Neuronal stem cell (in vitro differentiated cells): ENCODE data around the gene PDE2A.

Source experiments
- DNase-seq: peaks from one replicate; pipeline ENCODE4 v3.0.0-alpha.2; 2013; ENCODE audit warnings: low spot score
- H2AFZ ChIP-seq: one replicate; pipeline ENCODE4 v1.6.1; 2013; ENCODE audit warnings: mild to moderate bottlenecking, low read length, inconsistent platforms
- H2AK5ac ChIP-seq: 2 replicates; pipeline ENCODE4 v1.6.1; 2013; ENCODE audit warnings: low read depth, mild to moderate bottlenecking, inconsistent platforms, low read length, moderate library complexity, mixed read lengths
- H2BK120ac ChIP-seq: 2 replicates; pipeline ENCODE4 v1.6.1; 2013; ENCODE audit warnings: low read depth, mild to moderate bottlenecking, inconsistent platforms, low read length, moderate library complexity, mixed read lengths
- H2BK12ac ChIP-seq: one replicate; pipeline ENCODE4 v1.6.1; 2013; ENCODE audit warnings: low read length, inconsistent platforms
- H2BK15ac ChIP-seq: 2 replicates; pipeline ENCODE4 v1.6.1; 2013; ENCODE audit warnings: mild to moderate bottlenecking, low read length, inconsistent platforms, mixed read lengths
- H2BK5ac ChIP-seq: one replicate; pipeline ENCODE4 v1.6.1; 2013; ENCODE audit warnings: inconsistent platforms, mild to moderate bottlenecking, low read length, moderate library complexity
- H3K14ac ChIP-seq: one replicate; pipeline ENCODE4 v1.6.1; 2013; ENCODE audit warnings: low read length, inconsistent platforms
- H3K18ac ChIP-seq: 2 replicates; pipeline ENCODE4 v1.6.1; 2013; ENCODE audit warnings: low read length, inconsistent platforms
- H3K23ac ChIP-seq: 2 replicates; pipeline ENCODE4 v1.6.1; 2013; ENCODE audit warnings: low read depth, mild to moderate bottlenecking, mixed read lengths, low read length, inconsistent platforms; ENCODE audit not compliant: poor library complexity
- H3K27ac ChIP-seq: replicated peaks from 3 replicates; pipeline ENCODE4 v1.5.1; 2013; ENCODE audit warnings: low read length, inconsistent platforms
- H3K27me3 ChIP-seq, 3 experiments: 2 replicates each; pipeline ENCODE4 v1.6.1; 2013; ENCODE audit warnings: low read length in 3 of 3, mild to moderate bottlenecking in 2 of 3, inconsistent platforms in 1 of 3, low read depth in 1 of 3, mixed read lengths in 1 of 3, moderate library complexity in 1 of 3; ENCODE audit not compliant: control insufficient read depth in 3 of 3, insufficient read depth in 3 of 3
- H3K36me3 ChIP-seq, 2 donors: replicated peaks in 1 of 2; 2 replicates each; pipeline ENCODE4 v1.6.1; 2013; ENCODE audit warnings: low read length in 2 of 2; ENCODE audit not compliant: control insufficient read depth in 2 of 2, insufficient read depth in 2 of 2
- H3K4ac ChIP-seq: 2 replicates; pipeline ENCODE4 v1.6.1; 2013; ENCODE audit warnings: inconsistent platforms, mild to moderate bottlenecking, low read length, moderate library complexity
- H3K4me1 ChIP-seq, 2 donors: 1 replicate in 1 of 2; 2 replicates in 1 of 2; pipeline ENCODE4 v1.6.1; 2013; ENCODE audit warnings: low read length in 2 of 2, low read depth in 1 of 2; ENCODE audit not compliant: control insufficient read depth in 2 of 2, insufficient read depth in 1 of 2
- H3K4me2 ChIP-seq: one replicate; pipeline ENCODE4 v1.6.1; 2013; ENCODE audit warnings: mild to moderate bottlenecking, low read length, inconsistent platforms; ENCODE audit not compliant: insufficient read depth, poor library complexity, severe bottlenecking
- H3K4me3 ChIP-seq, 2 donors: 2 replicates each; pipeline ENCODE4 v1.5.1; 2013; ENCODE audit warnings: low read length in 2 of 2, mild to moderate bottlenecking in 2 of 2, inconsistent platforms in 1 of 2, moderate library complexity in 1 of 2
- H3K79me1 ChIP-seq: one replicate; pipeline ENCODE4 v1.6.1; 2013; ENCODE audit warnings: low read depth, mild to moderate bottlenecking, inconsistent platforms, low read length, moderate library complexity
- H3K9ac ChIP-seq: one replicate; pipeline ENCODE4 v1.6.1; 2013; ENCODE audit warnings: mild to moderate bottlenecking, low read depth, low read length, inconsistent platforms; ENCODE audit not compliant: poor library complexity
- H3K9me3 ChIP-seq, 2 donors: replicated peaks in 1 of 2; 2 replicates each; pipeline versions ENCODE3 to v1.6.1; 2013; ENCODE audit warnings: low read length in 2 of 2, mild to moderate bottlenecking in 2 of 2, inconsistent platforms in 1 of 2, low read depth in 1 of 2, mixed read lengths in 1 of 2, moderate library complexity in 1 of 2; ENCODE audit not compliant: control insufficient read depth in 2 of 2, insufficient read depth in 1 of 2
- H4K8ac ChIP-seq: one replicate; pipeline ENCODE4 v1.6.1; 2013; ENCODE audit warnings: low read depth, mild to moderate bottlenecking, inconsistent platforms, low read length, moderate library complexity
- H4K91ac ChIP-seq: one replicate; pipeline ENCODE4 v1.6.1; 2013; ENCODE audit warnings: low read length, low read depth, mild to moderate bottlenecking, inconsistent platforms; ENCODE audit not compliant: poor library complexity
- WGBS, 2 donors: extraction: QIAGEN DNeasy Blood & Tissue Kit; methylation state at CpG; one replicate each; pipeline ENCODE4 v1.1.7; 2013; ENCODE audit warnings: missing lambda C conversion rate in 2 of 2, mixed read lengths in 1 of 2; ENCODE audit not compliant: insufficient read length in 2 of 2, insufficient replicate concordance in 1 of 2; ENCODE audit errors: extremely low coverage in 2 of 2; 5-methylcytosine and 5-hydroxymethylcytosine counted together

The PDE2A gene

GRCh38 chr11:72582206-72583176, 91.7 kb downstream of the PDE2A start:
- Histone ChIP-seq H2AFZ (no peak overlapping the region), H2BK12ac (no peak overlapping the region)
- no CpG with 5 or more reads among the region's 14 CpGs for WGBS, 2 donors

GRCh38 chr11:72581067-72581466, 93.2 kb downstream of the PDE2A start:
- H2BK5ac ChIP-seq = no peak overlapping the region
- H3K36me3 ChIP-seq = no peaks in the 10 kb centered on the region
- H3K27me3 ChIP-seq = peaks cover 10 to 52% (median 29%) of the 10 kb centered on the region in 3 experiments
- no peaks in the 10 kb centered on the region for H3K79me1 ChIP-seq
- H2BK120ac ChIP-seq = no peak overlapping the region
- no peak overlapping the region for H4K91ac ChIP-seq
- H4K8ac ChIP-seq = no peak overlapping the region
- no peak overlapping the region for H3K4me2 ChIP-seq
- no peak overlapping the region for H2AK5ac ChIP-seq
- peaks cover 0 to 10% of the 10 kb centered on the region in 2 donors for H3K4me1 ChIP-seq
- no peak overlapping the region for H2BK12ac ChIP-seq
- H2BK15ac ChIP-seq = no peak overlapping the region
- no peak overlapping the region for H2AFZ ChIP-seq
- no peak overlapping the region for H3K4ac ChIP-seq
- H3K27ac ChIP-seq = no peak overlapping the region
- no peak overlapping the region for H3K9ac ChIP-seq
- no CpG with 5 or more reads among the region's 5 CpGs for WGBS, 2 donors
- H3K18ac ChIP-seq = no peak overlapping the region
- no peak overlapping the region for H3K23ac ChIP-seq
- no peak overlapping the region for H3K14ac ChIP-seq
- no peak for DNase-seq
- no peaks in the 10 kb centered on the region for H3K9me3 ChIP-seq
- no peak overlapping the region for H3K4me3 ChIP-seq

More at GRCh38 chr11:72582206-72583176, 91.7 kb downstream of the PDE2A start:
- Histone ChIP-seq H4K8ac (no peak overlapping the region), H2BK120ac (no peak overlapping the region), H3K4me2 (no peak overlapping the region), H3K27ac (no peak overlapping the region), H3K27me3 (peaks cover 10 to 64% (median 27%) of the 10 kb centered on the region in 3 experiments), H3K4me3 (no peak overlapping the region), H3K4ac (no peak overlapping the region), H2BK5ac (no peak overlapping the region), H3K18ac (no peak overlapping the region), H3K9ac (no peak overlapping the region), H3K79me1 (no peaks in the 10 kb centered on the region), H3K4me1 (peaks cover 0 to 10% of the 10 kb centered on the region in 2 donors), H3K36me3 (no peaks in the 10 kb centered on the region), H2BK15ac (no peak overlapping the region), H3K23ac (no peak overlapping the region), H3K9me3 (no peaks in the 10 kb centered on the region), H3K14ac (no peak overlapping the region), H2AK5ac (no peak overlapping the region), H4K91ac (no peak overlapping the region)
- DNase-seq = no peak

- peak overlapping the region; percentile 9 for H3K9ac ChIP-seq
- WGBS, 2 donors = no CpG with 5 or more reads among the region's 3 CpGs
- no peak overlapping the region for H2BK12ac ChIP-seq
- no peak overlapping the region for H4K91ac ChIP-seq
- H2BK5ac ChIP-seq = no peak overlapping the region
- no peak overlapping the region for H2BK15ac ChIP-seq
- no peaks in the 10 kb centered on the region for H3K79me1 ChIP-seq
- no peaks in the 10 kb centered on the region for H3K36me3 ChIP-seq
- no peak overlapping the region for H3K23ac ChIP-seq
- H4K8ac ChIP-seq = no peak overlapping the region
- DNase-seq = no peak
- no peak overlapping the region for H3K18ac ChIP-seq
- H3K4me1 ChIP-seq = peaks cover 0 to 8% of the 10 kb centered on the region in 2 donors
- H3K14ac ChIP-seq = no peak overlapping the region
- H3K4ac ChIP-seq = no peak overlapping the region
- H2AK5ac ChIP-seq = no peak overlapping the region
- H3K9me3 ChIP-seq = no peaks in the 10 kb centered on the region
- no peak overlapping the region for H2AFZ ChIP-seq
- no peak overlapping the region for H3K27ac ChIP-seq
- H3K4me3 ChIP-seq = no peak overlapping the region
- peaks cover 10 to 49% (median 25%) of the 10 kb centered on the region in 3 experiments for H3K27me3 ChIP-seq
- H2BK120ac ChIP-seq = no peak overlapping the region
- no peak overlapping the region for H3K4me2 ChIP-seq
Measured at GRCh38 chr11:72580642-72580950, 93.6 kb downstream of the PDE2A start.

GRCh38 chr11:72579816-72580641, 94.2 kb downstream of the PDE2A start:
- no CpG with 5 or more reads among the region's 10 CpGs for WGBS, 2 donors
- H3K36me3 ChIP-seq = no peaks in the 10 kb centered on the region
- no peak overlapping the region for H3K27ac ChIP-seq
- H3K18ac ChIP-seq = peak overlapping the region; percentile 46
- H3K4me3 ChIP-seq = no peak overlapping the region
- no peak overlapping the region for H2BK120ac ChIP-seq
- H3K79me1 ChIP-seq = no peaks in the 10 kb centered on the region
- no peak overlapping the region for H3K4ac ChIP-seq
- H3K4me1 ChIP-seq = peaks cover 0 to 5% of the 10 kb centered on the region in 2 donors
- no peak overlapping the region for H4K91ac ChIP-seq
- no peak overlapping the region for H2BK12ac ChIP-seq
- H2BK5ac ChIP-seq = no peak overlapping the region
- no peak overlapping the region for H3K9ac ChIP-seq
- no peaks in the 10 kb centered on the region for H3K9me3 ChIP-seq
- H3K23ac ChIP-seq = no peak overlapping the region
- no peak for DNase-seq
- H2AFZ ChIP-seq = no peak overlapping the region
- no peak overlapping the region for H4K8ac ChIP-seq
- no peak overlapping the region for H2BK15ac ChIP-seq
- H3K4me2 ChIP-seq = no peak overlapping the region
- H3K27me3 ChIP-seq = peaks cover 5 to 44% (median 20%) of the 10 kb centered on the region in 3 experiments
- H2AK5ac ChIP-seq = peak overlapping the region; percentile 73
- H3K14ac ChIP-seq = peak overlapping the region; percentile 82
